ENCODE results near the gene CNEP1R1. TPM values are rescaled to one million over a fixed set of nuclear protein-coding genes. Genes with fewer than 3 reads are reported as not detected.

The CNEP1R1 gene
- total and polyA plus RNA-seq, 2 of the 8 experiments (the other 6 are each of a cell fraction or from before 2014, with no cell fraction given) = 10.6 to 13.6 TPM

- no peak overlapping the region for H3K14ac ChIP-seq (ENCODE audit: insufficient read length)
- DNase-seq (ENCODE audit: low read depth in 1 of 2, low spot score in 2 of 2) (no peak), FAIRE-seq (no peak)
- H3K79me2 ChIP-seq (ENCODE audit: control insufficient read depth in 1 of 2, insufficient read depth in 2 of 2, low read length in 2 of 2) = no peaks in the 10 kb centered on the region
- no peak overlapping the region for H3K56ac ChIP-seq (replicated peaks; ENCODE audit: insufficient read length, low read depth, low read length)
- no peak for TF ChIP-seq EZH2 (IDR thresholded peaks at IDR 0.05; ENCODE audit: low read depth, low read length, severe bottlenecking)
- no peak for TF ChIP-seq KDM1A (IDR thresholded peaks at IDR 0.05; ENCODE audit: borderline replicate concordance, low read length)
- no peak for TF ChIP-seq JUN (IDR thresholded peaks at IDR 0.05; ENCODE audit: low read depth, low read length)
- no peak overlapping the region for H2AFZ ChIP-seq (ENCODE audit: low read length)
- H4K20me1 ChIP-seq (replicated peaks in 1 of 2; ENCODE audit: control insufficient read depth in 1 of 2, insufficient read depth in 2 of 2, low read length in 2 of 2) = peaks cover 0 to 1% of the 10 kb centered on the region in 2 experiments
- ChIA-PET CTCF (ENCODE audit: partially characterized antibody) (interaction anchor here (1.2 kb wide), 1 partner anchor 19 kb away, joined by 4 read pairs; the partner anchor contains the start of gene CNEP1R1), POLR2A (ENCODE audit: partially characterized antibody) (no interaction called here)
- no peaks in the 10 kb centered on the region for H3K79me1 ChIP-seq (ENCODE audit: low read depth, low read length)
- H4K91ac ChIP-seq (replicated peaks; ENCODE audit: insufficient read length, low read length) = no peak overlapping the region
- H3K4me3 ChIP-seq (ENCODE audit: extremely low read depth in 1 of 4, insufficient read depth in 2 of 4, low read depth in 3 of 4, low read length in 4 of 4) = no peak overlapping the region
- no peak overlapping the region for H3K18ac ChIP-seq (ENCODE audit: extremely low read depth, low read length)
- WGBS, 2 experiments (ENCODE audit: extremely low coverage in 1 of 2, insufficient coverage in 1 of 2, insufficient read length in 1 of 2, insufficient replicate concordance in 2 of 2, low coverage in 1 of 2, low lambda C conversion rate in 2 of 2, missing lambda C conversion rate in 1 of 2) = 89% methylated on average over 5 of the region's 5 CpGs; no CpG with 5 or more reads in 1 of the 2 experiments
- H2BK12ac ChIP-seq (ENCODE audit: low read depth, low read length) = no peak overlapping the region
- H4K8ac ChIP-seq (ENCODE audit: extremely low read depth, insufficient read depth, low read length) = no peak overlapping the region
- H2BK20ac ChIP-seq (ENCODE audit: low read length) = no peak overlapping the region
- no peak overlapping the region for H3K4ac ChIP-seq (replicated peaks; ENCODE audit: insufficient read length, low read depth, low read length)
- no peaks in the 10 kb centered on the region for H3K36me3 ChIP-seq (ENCODE audit: control insufficient read depth in 2 of 4, insufficient read depth in 4 of 4, low read length in 3 of 4)
- no peak overlapping the region for H3K27ac ChIP-seq (ENCODE audit: low read depth, low read length)
- H4K5ac ChIP-seq (ENCODE audit: insufficient read length, low read depth, low read length) = no peak overlapping the region
- H3K23me2 ChIP-seq (ENCODE audit: low read depth, low read length) = no peaks in the 10 kb centered on the region
- H3K4me2 ChIP-seq (ENCODE audit: insufficient read depth in 1 of 2, low read depth in 2 of 2, low read length in 2 of 2) = no peak overlapping the region
- H2BK120ac ChIP-seq (replicated peaks; ENCODE audit: low read depth, low read length) = no peak overlapping the region
- H3K9ac ChIP-seq (replicated peaks in 1 of 4; ENCODE audit: extremely low read depth in 1 of 4, low read depth in 3 of 4, low read length in 3 of 4) = no peak overlapping the region
- peaks cover 0 to 3% (median 0%) of the 10 kb centered on the region in 4 experiments; a peak in 1 of 7 replicates for H3K4me1 ChIP-seq (replicated peaks in 1 of 4; ENCODE audit: control insufficient read depth in 3 of 4, insufficient read depth in 4 of 4, low read length in 3 of 4)
- no peak overlapping the region for H3K23ac ChIP-seq (ENCODE audit: insufficient read length)
- H3K27me3 ChIP-seq (replicated peaks in 1 of 4; ENCODE audit: control insufficient read depth in 3 of 4, extremely low read depth in 1 of 4, insufficient read depth in 3 of 4, low read length in 3 of 4) = no peaks in the 10 kb centered on the region; a peak in 1 of 7 replicates
- no peak overlapping the region for H2AK5ac ChIP-seq (ENCODE audit: low read depth, low read length)
- H2BK5ac ChIP-seq (ENCODE audit: low read depth, low read length) = no peak overlapping the region
- H3K9me3 ChIP-seq (ENCODE audit: insufficient read depth in 2 of 2, low read depth in 1 of 2, low read length in 1 of 2) = no peaks in the 10 kb centered on the region
- no peak overlapping the region for H2BK15ac ChIP-seq (ENCODE audit: low read length)
Observed at GRCh38 chr16:50043358-50043757, 18.3 kb downstream of the CNEP1R1 start.
